Panc1 (cell line): Measurements from ENCODE around the gene SDC1. TPM values are rescaled to one million over a fixed set of nuclear protein-coding genes. Genes with fewer than 3 reads are reported as not detected.

Experiments
- ATAC-seq: fragments of 200-7000 bp; cut with Tn5 transposase; 2 replicates; pipeline ENCODE4 v1.9.1; 2020; ENCODE audit warnings: mild to moderate bottlenecking, moderate library complexity
- BruUV-seq: library from RNA; stranded (reverse); fragments of 400-500 nt; replicated peaks from 2 replicates; lab custom pipeline; 2021; lab: Mats Ljungman, UMichigan
- CTCF ChIA-PET: fragments of 300-600 bp; sonication (Branson Sonifier 250); formaldehyde crosslinking; loops from one replicate; lab custom pipeline; 2022; ENCODE audit warnings: antibody characterized with exemption; lab: Charles Lee
- POLR2A ChIA-PET: fragments of 300-600 bp; sonication (Branson Sonifier 250); formaldehyde crosslinking; loops from one replicate; lab custom pipeline; 2022; ENCODE audit warnings: antibody characterized with exemption; lab: Charles Lee
- DNase-seq: peaks from one replicate; pipeline ENCODE4 v3.0.0-alpha.2; 2010; ENCODE audit warnings: low read depth, low spot score
- H3K27ac ChIP-seq: 2 replicates; pipeline ENCODE4 v1.5.1; 2011; ENCODE audit warnings: mild to moderate bottlenecking, low read length, inconsistent platforms
- H3K27me3 ChIP-seq: fragments of 200-500 bp; sonication (Bioruptor generic); 2 replicates; pipeline ENCODE4 v1.6.0; 2014; ENCODE audit warnings: low read length, inconsistent platforms; ENCODE audit not compliant: control insufficient read depth, insufficient read depth
- H3K36me3 ChIP-seq: fragments of 200-500 bp; sonication (Bioruptor generic); 2 replicates; pipeline ENCODE4 v1.5.1; 2014; ENCODE audit warnings: inconsistent platforms, mild to moderate bottlenecking, low read length, moderate library complexity; ENCODE audit not compliant: control insufficient read depth, insufficient read depth
- H3K4me1 ChIP-seq: 2 replicates; pipeline ENCODE4 v1.5.1; 2011; ENCODE audit warnings: inconsistent platforms, mild to moderate bottlenecking, low read length, moderate library complexity; ENCODE audit not compliant: control insufficient read depth, insufficient read depth
- H3K4me3 ChIP-seq, 2 experiments: 2 replicates each; pipeline ENCODE4 v1.5.1; 2011 to 2012; ENCODE audit warnings: low read depth in 2 of 2, low read length in 2 of 2, mild to moderate bottlenecking in 2 of 2, inconsistent platforms in 1 of 2, moderate library complexity in 1 of 2
- H3K9me3 ChIP-seq: fragments of 200-500 bp; sonication (Bioruptor generic); 2 replicates; pipeline ENCODE4 v1.5.1; 2014; ENCODE audit warnings: low read depth, mild to moderate bottlenecking, inconsistent platforms, low read length, moderate library complexity; ENCODE audit not compliant: control insufficient read depth, insufficient read depth
- POLR2AphosphoS5 ChIP-seq: IDR thresholded peaks from 2 replicates; pipeline ENCODE4 v1.6.1; 2012; ENCODE audit warnings: mild to moderate bottlenecking, low read depth, low read length, moderate library complexity
- SIN3A ChIP-seq: IDR thresholded peaks from 2 replicates; pipeline ENCODE4 v1.6.1; 2012; ENCODE audit warnings: low read depth, mild to moderate bottlenecking, low read length, moderate library complexity, borderline replicate concordance; ENCODE audit not compliant: insufficient read depth
- TCF7L2 ChIP-seq: IDR thresholded peaks from 2 replicates; pipeline ENCODE4 v1.6.1; 2011; ENCODE audit warnings: mild to moderate bottlenecking, low read depth, low read length, inconsistent platforms
- in situ Hi-C: cut with HindIII; loops from 2 replicates; pipeline ENCODE4 v1.10.0; 2016; ENCODE audit warnings: low sequenced_read_pairs, low pct_unique_long_range_greater_than_20kb
- intact Hi-C: fragments of 100-400 bp; cut with micrococcal nuclease; formaldehyde crosslinking; loops from one replicate; pipeline ENCODE4 v1.10.0; 2022; ENCODE audit not compliant: unreplicated experiment
- total RNA-seq: library from RNA; stranded (reverse); gene quantifications from one replicate; pipeline ENCODE4 v1.2.1, GENCODE V29; 2021; ENCODE audit not compliant: unreplicated experiment
- TF ChIP-seq, protein P1 (sequence below): fragments of 450-650 bp; IDR thresholded peaks from 2 replicates; pipeline ENCODE4 v1.5.1; 2017; ENCODE audit warnings: mild to moderate bottlenecking
- TF ChIP-seq, protein P2 (sequence below), 2 experiments: IDR thresholded peaks; 2 replicates each; pipeline ENCODE4 v1.6.1; 2011 to 2012; ENCODE audit warnings: low read depth in 2 of 2, control low read depth in 1 of 2, low read length in 1 of 2, mild to moderate bottlenecking in 1 of 2, moderate library complexity in 1 of 2; ENCODE audit not compliant: insufficient read depth in 1 of 2

Gene SDC1
- total RNA-seq, 1 experiment from 2014 or later: 93.0 TPM

DNA sequence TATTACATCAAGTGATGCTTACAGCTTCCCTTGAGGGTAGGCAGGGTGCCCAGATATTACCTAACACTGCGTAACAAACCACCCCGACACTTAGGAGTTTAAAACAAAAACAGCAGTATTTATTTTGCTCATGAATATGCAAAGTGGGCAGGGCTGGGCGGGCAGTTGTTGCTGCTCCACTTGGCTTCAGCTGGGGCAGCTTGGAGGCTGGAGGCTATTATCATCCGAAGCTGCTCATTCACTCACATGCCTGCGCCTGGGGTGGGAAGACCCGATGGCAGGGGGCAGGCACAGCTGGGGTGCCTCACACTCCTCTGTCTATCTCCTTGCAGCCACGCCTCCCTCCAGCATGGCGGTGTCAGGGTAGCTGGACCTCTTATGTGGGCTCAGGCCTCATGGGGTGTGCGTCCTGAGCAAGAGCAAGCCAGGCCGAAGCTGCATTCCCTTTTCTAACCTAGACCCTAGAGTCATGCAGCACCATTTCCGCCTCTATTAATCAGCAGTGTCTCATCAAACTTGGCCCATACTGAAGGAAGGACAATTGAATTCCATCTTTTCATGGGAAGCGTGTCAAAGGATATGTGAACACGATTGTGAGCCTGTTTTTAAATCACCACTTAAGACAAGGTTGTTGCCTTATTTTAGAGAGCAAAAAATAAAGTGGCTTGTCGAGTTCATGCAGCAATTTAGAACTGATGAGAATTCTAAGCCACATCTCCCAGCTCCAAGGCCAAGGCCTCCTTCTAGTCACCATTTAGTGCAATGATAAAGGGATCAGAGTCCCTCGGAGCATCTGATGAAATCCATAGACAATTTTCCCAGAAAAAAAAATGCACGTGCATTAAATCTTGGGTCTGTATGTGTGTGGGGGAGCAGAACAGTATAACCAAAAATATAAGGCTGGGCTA is 54.9 kb downstream of the SDC1 start:
- H3K4me1 ChIP-seq: no peaks in the 10 kb centered on the region

DNA sequence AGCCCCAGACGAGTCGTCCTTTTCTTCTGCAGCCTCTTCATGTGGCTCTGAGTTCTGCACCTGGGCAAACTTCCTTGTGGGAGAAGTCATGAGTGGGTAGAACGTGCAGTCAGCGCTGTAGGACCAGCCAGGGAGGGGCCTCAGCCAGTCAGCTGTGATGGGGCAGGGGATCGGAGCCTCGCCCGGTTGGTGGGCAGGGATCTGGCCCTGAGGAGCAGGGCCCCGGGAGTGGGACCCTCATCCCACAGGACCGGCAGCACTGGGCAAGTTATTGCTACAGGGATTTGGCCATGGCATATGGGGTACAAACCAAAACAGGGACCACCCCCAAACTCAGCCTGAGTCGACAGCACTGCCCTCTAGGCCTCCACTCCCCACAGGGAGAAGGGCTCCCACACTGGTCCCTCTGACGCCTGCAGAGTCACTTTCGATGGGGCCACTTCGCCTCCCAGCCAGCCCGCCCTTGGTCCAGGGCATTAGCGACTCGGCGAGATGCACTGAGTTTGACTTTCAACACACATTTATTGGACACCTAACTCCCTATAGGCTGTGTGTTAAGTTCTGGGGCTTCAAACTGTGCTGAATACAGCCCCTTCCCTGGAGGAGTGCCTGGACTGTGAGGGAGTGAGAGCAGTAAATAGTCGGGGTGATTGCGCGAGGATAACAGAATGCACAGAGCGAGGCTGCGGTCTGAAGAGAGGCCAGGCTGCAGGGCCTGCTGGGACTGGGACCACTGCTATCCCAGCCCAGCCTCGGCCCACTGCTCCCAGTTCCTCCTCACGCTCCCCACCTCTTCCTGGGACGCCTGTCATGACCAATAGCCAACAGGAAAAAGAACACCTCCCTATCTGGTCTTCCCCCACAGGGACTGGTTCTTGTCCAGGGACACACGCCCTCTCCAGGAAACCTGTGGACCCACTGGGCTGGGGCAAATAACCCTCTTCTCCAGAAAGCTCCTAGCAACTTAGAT is 55.9 kb downstream of the SDC1 start:
- no peak for ATAC-seq
- H3K27me3 ChIP-seq: no peaks in the 10 kb centered on the region
- H3K4me3 ChIP-seq: no peak overlapping the region
- ChIA-PET CTCF (interaction anchor here (0.6 kb wide), 1 partner anchor 28 kb away, joined by 4 read pairs; no protein-coding TSS in a partner anchor), POLR2A (no interaction called here)
- H3K36me3 ChIP-seq: no peaks in the 10 kb centered on the region
- TF ChIP-seq, protein P1, sequence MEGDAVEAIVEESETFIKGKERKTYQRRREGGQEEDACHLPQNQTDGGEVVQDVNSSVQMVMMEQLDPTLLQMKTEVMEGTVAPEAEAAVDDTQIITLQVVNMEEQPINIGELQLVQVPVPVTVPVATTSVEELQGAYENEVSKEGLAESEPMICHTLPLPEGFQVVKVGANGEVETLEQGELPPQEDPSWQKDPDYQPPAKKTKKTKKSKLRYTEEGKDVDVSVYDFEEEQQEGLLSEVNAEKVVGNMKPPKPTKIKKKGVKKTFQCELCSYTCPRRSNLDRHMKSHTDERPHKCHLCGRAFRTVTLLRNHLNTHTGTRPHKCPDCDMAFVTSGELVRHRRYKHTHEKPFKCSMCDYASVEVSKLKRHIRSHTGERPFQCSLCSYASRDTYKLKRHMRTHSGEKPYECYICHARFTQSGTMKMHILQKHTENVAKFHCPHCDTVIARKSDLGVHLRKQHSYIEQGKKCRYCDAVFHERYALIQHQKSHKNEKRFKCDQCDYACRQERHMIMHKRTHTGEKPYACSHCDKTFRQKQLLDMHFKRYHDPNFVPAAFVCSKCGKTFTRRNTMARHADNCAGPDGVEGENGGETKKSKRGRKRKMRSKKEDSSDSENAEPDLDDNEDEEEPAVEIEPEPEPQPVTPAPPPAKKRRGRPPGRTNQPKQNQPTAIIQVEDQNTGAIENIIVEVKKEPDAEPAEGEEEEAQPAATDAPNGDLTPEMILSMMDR: no peak
- TF ChIP-seq POLR2AphosphoS5 (no peak), TCF7L2 (no peak), SIN3A (no peak)
- TF ChIP-seq, protein P2, sequence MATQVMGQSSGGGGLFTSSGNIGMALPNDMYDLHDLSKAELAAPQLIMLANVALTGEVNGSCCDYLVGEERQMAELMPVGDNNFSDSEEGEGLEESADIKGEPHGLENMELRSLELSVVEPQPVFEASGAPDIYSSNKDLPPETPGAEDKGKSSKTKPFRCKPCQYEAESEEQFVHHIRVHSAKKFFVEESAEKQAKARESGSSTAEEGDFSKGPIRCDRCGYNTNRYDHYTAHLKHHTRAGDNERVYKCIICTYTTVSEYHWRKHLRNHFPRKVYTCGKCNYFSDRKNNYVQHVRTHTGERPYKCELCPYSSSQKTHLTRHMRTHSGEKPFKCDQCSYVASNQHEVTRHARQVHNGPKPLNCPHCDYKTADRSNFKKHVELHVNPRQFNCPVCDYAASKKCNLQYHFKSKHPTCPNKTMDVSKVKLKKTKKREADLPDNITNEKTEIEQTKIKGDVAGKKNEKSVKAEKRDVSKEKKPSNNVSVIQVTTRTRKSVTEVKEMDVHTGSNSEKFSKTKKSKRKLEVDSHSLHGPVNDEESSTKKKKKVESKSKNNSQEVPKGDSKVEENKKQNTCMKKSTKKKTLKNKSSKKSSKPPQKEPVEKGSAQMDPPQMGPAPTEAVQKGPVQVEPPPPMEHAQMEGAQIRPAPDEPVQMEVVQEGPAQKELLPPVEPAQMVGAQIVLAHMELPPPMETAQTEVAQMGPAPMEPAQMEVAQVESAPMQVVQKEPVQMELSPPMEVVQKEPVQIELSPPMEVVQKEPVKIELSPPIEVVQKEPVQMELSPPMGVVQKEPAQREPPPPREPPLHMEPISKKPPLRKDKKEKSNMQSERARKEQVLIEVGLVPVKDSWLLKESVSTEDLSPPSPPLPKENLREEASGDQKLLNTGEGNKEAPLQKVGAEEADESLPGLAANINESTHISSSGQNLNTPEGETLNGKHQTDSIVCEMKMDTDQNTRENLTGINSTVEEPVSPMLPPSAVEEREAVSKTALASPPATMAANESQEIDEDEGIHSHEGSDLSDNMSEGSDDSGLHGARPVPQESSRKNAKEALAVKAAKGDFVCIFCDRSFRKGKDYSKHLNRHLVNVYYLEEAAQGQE (IDR thresholded peaks at IDR 0.05; ENCODE audit: insufficient read depth in 1 of 2, low read depth in 2 of 2, low read length in 1 of 2): no peak
- intact Hi-C loops (no loop called here), in situ Hi-C loops (no loop called here)
- H3K27ac ChIP-seq: no peak overlapping the region
- no peaks in the 10 kb centered on the region for H3K4me1 ChIP-seq
- DNase-seq: no peak
- no peaks in the 10 kb centered on the region for H3K9me3 ChIP-seq
- BruUV-seq: no TSS peak

More for the DNA sequence above, 54.9 kb downstream of the SDC1 start:
- H3K36me3 ChIP-seq: no peaks in the 10 kb centered on the region
- ATAC-seq (no peak), DNase-seq (no peak)
- no TSS peak for BruUV-seq
- no peaks in the 10 kb centered on the region for H3K9me3 ChIP-seq
- CTCF ChIA-PET: interaction anchor here (0.6 to 0.7 kb wide), 2 partner anchors 19 to 27 kb away, joined by 4 read pairs; no protein-coding TSS in a partner anchor
- no peak overlapping the region for H3K27ac ChIP-seq
- POLR2A ChIA-PET: no interaction called here
- TF ChIP-seq, protein P2 (IDR thresholded peaks at IDR 0.05; ENCODE audit: insufficient read depth in 1 of 2, low read depth in 2 of 2, low read length in 1 of 2): no peak
- TF ChIP-seq TCF7L2 (no peak), SIN3A (no peak), POLR2AphosphoS5 (no peak)
- TF ChIP-seq, protein P1: no peak
- H3K27me3 ChIP-seq: no peaks in the 10 kb centered on the region
- H3K4me3 ChIP-seq: no peak overlapping the region
- intact Hi-C loops: no loop called here
- in situ Hi-C loops: no loop called here
